Tibial nerve (tissue), 3 donors: ENCODE results near the gene ABHD5.

Source experiments
- POLR2A ChIP-seq, 2 donors: fragments of 450-650 bp; IDR thresholded peaks; one replicate each; pipeline ENCODE4 v1.6.1; 2017; ENCODE audit warnings: antibody characterized with exemption in 2 of 2, mild to moderate bottlenecking in 2 of 2, moderate library complexity in 2 of 2
- TF ChIP-seq, protein P1 (sequence below), 5 experiments: fragments of 200-600 bp in 3 of 5; fragments of 450-650 bp in 2 of 5; sonication (generic) in 3 of 5; IDR thresholded peaks; one replicate each; pipeline ENCODE4 v1.5.1; 2016 to 2019; ENCODE audit warnings: antibody characterized with exemption in 5 of 5, mild to moderate bottlenecking in 3 of 5, moderate library complexity in 2 of 5

- TF ChIP-seq, protein P1, sequence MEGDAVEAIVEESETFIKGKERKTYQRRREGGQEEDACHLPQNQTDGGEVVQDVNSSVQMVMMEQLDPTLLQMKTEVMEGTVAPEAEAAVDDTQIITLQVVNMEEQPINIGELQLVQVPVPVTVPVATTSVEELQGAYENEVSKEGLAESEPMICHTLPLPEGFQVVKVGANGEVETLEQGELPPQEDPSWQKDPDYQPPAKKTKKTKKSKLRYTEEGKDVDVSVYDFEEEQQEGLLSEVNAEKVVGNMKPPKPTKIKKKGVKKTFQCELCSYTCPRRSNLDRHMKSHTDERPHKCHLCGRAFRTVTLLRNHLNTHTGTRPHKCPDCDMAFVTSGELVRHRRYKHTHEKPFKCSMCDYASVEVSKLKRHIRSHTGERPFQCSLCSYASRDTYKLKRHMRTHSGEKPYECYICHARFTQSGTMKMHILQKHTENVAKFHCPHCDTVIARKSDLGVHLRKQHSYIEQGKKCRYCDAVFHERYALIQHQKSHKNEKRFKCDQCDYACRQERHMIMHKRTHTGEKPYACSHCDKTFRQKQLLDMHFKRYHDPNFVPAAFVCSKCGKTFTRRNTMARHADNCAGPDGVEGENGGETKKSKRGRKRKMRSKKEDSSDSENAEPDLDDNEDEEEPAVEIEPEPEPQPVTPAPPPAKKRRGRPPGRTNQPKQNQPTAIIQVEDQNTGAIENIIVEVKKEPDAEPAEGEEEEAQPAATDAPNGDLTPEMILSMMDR (IDR thresholded peaks at IDR 0.05): no peak
- TF ChIP-seq POLR2A (IDR thresholded peaks at IDR 0.05): no peak
These were observed 71.7 kb downstream of the ABHD5 start for GRCh38 chr3:43762451-43762850.
